ENCODE measurements around the gene USP17L17. TPM values are rescaled to one million over a fixed set of nuclear protein-coding genes. Genes with fewer than 3 reads are reported as not detected.
"Not testable (repeated sequence)": the region's sequence is repeated elsewhere in the genome, so short reads cannot be mapped to it uniquely, and the experiment has no call there.

Gene USP17L17
- total RNA-seq, 4 donors from 2014 or later = not detected

DNA sequence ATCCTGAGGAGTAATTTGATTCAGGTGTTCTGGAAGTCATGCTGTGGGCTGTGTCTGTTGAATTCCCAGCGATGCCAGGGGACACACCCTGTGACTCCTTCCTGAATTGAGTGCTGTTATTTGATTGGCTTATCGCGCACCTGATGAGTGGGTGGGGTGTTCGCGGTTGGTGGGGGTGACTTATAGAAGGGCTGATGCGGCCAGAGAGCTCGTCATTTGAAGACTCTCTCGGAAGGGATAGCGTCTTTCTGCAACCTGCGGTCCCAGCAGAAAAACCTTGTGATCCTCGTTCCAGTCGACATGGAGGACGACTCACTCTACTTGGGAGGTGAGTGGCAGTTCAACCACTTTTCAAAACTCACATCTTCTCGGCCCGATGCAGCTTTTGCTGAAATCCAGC lies 14.1 kb downstream of the USP17L17 start, which contains the start of gene USP17L20:
TSS of gene USP17L20 (plus strand) at position 301 of the 400 bp plus-strand sequence. CDS start at position 301, 0 bp downstream.
- H3K4me3 ChIP-seq; H3K9me3 ChIP-seq; H3K36me3 ChIP-seq; DNase-seq; H3K27me3 ChIP-seq; H3K4me1 ChIP-seq; in situ Hi-C loops (cut with MboI; ENCODE audit: low pct_ligation_motif_present in 1 of 4, low pct_unique_long_range_greater_than_20kb in 1 of 4, low sequenced_read_pairs in 3 of 4); H3K27ac ChIP-seq; intact Hi-C loops (cut with DNase I; ENCODE audit: low total_unique reads): not testable (repeated sequence)
- WGBS, 2 donors (ENCODE audit: low coverage in 1 of 2) = no CpG with 5 or more reads among the region's 15 CpGs

DNA sequence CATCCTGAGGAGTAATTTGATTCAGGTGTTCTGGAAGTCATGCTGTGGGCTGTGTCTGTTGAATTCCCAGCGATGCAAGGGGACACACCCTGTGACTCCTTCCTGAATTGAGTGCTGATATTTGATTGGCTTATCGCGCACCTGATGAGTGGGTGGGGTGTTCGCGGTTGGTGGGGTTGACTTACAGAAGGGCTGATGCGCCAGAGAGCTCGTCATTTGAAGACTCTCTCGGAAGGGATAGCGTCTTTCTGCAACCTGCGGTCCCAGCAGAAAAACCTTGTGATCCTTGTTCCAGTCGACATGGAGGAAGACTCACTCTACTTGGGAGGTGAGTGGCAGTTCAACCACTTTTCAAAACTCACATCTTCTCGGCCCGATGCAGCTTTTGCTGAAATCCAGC lies 18.9 kb downstream of the USP17L17 start, which contains the start of gene USP17L21:
TSS of gene USP17L21 (plus strand) at position 301 of the 400 bp plus-strand sequence. CDS start at position 301, 0 bp downstream.
- no CpG with 5 or more reads among the region's 13 CpGs for WGBS, 2 donors (ENCODE audit: low coverage in 1 of 2)
- H3K36me3 ChIP-seq; intact Hi-C loops (cut with DNase I; ENCODE audit: low total_unique reads): not testable (repeated sequence)

DNA sequence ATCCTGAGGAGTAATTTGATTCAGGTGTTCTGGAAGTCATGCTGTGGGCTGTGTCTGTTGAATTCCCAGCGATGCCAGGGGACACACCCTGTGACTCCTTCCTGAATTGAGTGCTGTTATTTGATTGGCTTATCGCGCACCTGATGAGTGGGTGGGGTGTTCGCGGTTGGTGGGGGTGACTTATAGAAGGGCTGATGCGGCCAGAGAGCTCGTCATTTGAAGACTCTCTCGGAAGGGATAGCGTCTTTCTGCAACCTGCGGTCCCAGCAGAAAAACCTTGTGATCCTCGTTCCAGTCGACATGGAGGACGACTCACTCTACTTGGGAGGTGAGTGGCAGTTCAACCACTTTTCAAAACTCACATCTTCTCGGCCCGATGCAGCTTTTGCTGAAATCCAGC lies 23.6 kb downstream of the USP17L17 start, which contains the start of gene USP17L22:
TSS of gene USP17L22 (plus strand) at position 301 of the 400 bp plus-strand sequence. CDS start at position 301, 0 bp downstream.
- H3K4me3 ChIP-seq; DNase-seq; H3K36me3 ChIP-seq; in situ Hi-C loops (cut with MboI; ENCODE audit: low pct_ligation_motif_present in 1 of 4, low pct_unique_long_range_greater_than_20kb in 1 of 4, low sequenced_read_pairs in 3 of 4); intact Hi-C loops (cut with DNase I; ENCODE audit: low total_unique reads); H3K9me3 ChIP-seq; H3K4me1 ChIP-seq; H3K27me3 ChIP-seq; H3K27ac ChIP-seq: not testable (repeated sequence)
- no CpG with 5 or more reads among the region's 15 CpGs for WGBS, 2 donors (ENCODE audit: low coverage in 1 of 2)

More for the DNA sequence above, 18.9 kb downstream of the USP17L17 start, which contains the start of gene USP17L21:
- H3K27me3 ChIP-seq; in situ Hi-C loops (cut with MboI; ENCODE audit: low pct_ligation_motif_present in 1 of 4, low pct_unique_long_range_greater_than_20kb in 1 of 4, low sequenced_read_pairs in 3 of 4); H3K4me3 ChIP-seq; DNase-seq; H3K27ac ChIP-seq; H3K4me1 ChIP-seq; H3K9me3 ChIP-seq: not testable (repeated sequence)

DNA sequence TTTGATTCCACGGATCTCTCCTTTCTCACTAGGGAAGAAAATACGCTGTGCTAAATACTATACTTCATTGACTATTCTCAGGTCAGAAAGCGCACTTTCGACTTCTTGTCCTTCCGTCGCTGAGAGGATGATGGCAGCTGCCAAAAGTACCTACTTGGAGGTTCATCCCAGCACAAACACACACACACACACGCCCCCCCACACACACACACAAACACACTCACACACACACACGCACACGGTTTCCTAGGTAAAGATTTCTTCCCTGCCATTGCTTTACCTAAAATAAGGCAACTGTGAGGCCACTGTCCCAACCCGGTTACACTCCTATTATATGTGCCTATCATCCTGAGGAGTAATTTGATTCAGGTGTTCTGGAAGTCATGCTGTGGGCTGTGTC lies 28.0 kb downstream of the USP17L17 start:
- H3K4me3 ChIP-seq; H3K36me3 ChIP-seq; H3K27me3 ChIP-seq; in situ Hi-C loops (cut with MboI; ENCODE audit: low pct_ligation_motif_present in 1 of 4, low pct_unique_long_range_greater_than_20kb in 1 of 4, low sequenced_read_pairs in 3 of 4); H3K27ac ChIP-seq; intact Hi-C loops (cut with DNase I; ENCODE audit: low total_unique reads); H3K9me3 ChIP-seq; H3K4me1 ChIP-seq: not testable (repeated sequence)
- 88 to 89% methylated on average over 8 of the region's 10 CpGs for WGBS, 2 donors (ENCODE audit: low coverage in 1 of 2)
- peak; percentile 38 for DNase-seq

Other genes with a start within 250 kb of the USP17L17 start
- not detected for gene FAM90A26, start 73.5 kb upstream of the USP17L17 start, total RNA-seq
- not detected for gene USP17L10, start 33.2 kb upstream of the USP17L17 start, total RNA-seq
- not detected for gene USP17L11, start 28.5 kb upstream of the USP17L17 start, total RNA-seq
- gene USP17L12, start 23.7 kb upstream of the USP17L17 start, total RNA-seq = not detected
- not detected for gene USP17L13, start 19.0 kb upstream of the USP17L17 start, total RNA-seq
- not detected for gene USP17L15, start 9.5 kb upstream of the USP17L17 start, total RNA-seq
- gene USP17L18, start 4.8 kb downstream of the USP17L17 start, total RNA-seq = not detected
- gene USP17L19, start 9.5 kb downstream of the USP17L17 start, total RNA-seq = not detected
- not detected for gene USP17L20, start 14.2 kb downstream of the USP17L17 start, total RNA-seq
- gene USP17L21, start 19.0 kb downstream of the USP17L17 start, total RNA-seq = not detected
- not detected for gene USP17L22, start 23.7 kb downstream of the USP17L17 start, total RNA-seq
- not detected for gene USP17L24, start 81.3 kb downstream of the USP17L17 start, total RNA-seq
- gene USP17L25, start 86.0 kb downstream of the USP17L17 start, total RNA-seq = not detected
- gene USP17L26, start 90.8 kb downstream of the USP17L17 start, total RNA-seq = not detected
- not detected for gene USP17L5, start 95.5 kb downstream of the USP17L17 start, total RNA-seq
- not detected for gene USP17L27, start 100.3 kb downstream of the USP17L17 start, total RNA-seq
- gene USP17L28, start 105.0 kb downstream of the USP17L17 start, total RNA-seq = not detected
- not detected for gene USP17L29, start 109.8 kb downstream of the USP17L17 start, total RNA-seq
- gene USP17L30, start 119.2 kb downstream of the USP17L17 start, total RNA-seq = not detected
- gene DEFB131A, start 200.5 kb downstream of the USP17L17 start, total RNA-seq = not detected

Data from transverse colon (tissue), 4 donors.